Neural cell (in vitro differentiated cells): ENCODE measurements around the gene C2CD2. TPM values are rescaled to one million over a fixed set of nuclear protein-coding genes. Genes with fewer than 3 reads are reported as not detected.

Source experiments
- H2AFZ ChIP-seq: fragments of 200-600, 300-800 bp; sonication (generic), shearing (Covaris generic); 2 replicates; pipeline ENCODE4 v1.6.0; 2014; ENCODE audit warnings: low read depth, mild to moderate bottlenecking, antibody characterized with exemption, low read length, moderate library complexity
- H3F3A ChIP-seq: fragments of 200-600 bp; shearing (Covaris generic); 2 replicates; pipeline ENCODE4 v1.6.1; 2016; ENCODE audit warnings: mild to moderate bottlenecking, moderate library complexity, mixed read lengths, antibody characterized with exemption, low read length; ENCODE audit not compliant: insufficient read depth, poor library complexity, severe bottlenecking
- H3K27ac ChIP-seq: fragments of 200-600, 300-800 bp; sonication (generic), shearing (Covaris generic); 2 replicates; pipeline ENCODE4 v1.5.1; 2014; ENCODE audit warnings: mild to moderate bottlenecking, low read length, moderate library complexity
- H3K27me3 ChIP-seq: fragments of 300-800, 200-600 bp; sonication (generic), shearing (Covaris generic); 2 replicates; pipeline ENCODE4 v1.6.0; 2014; ENCODE audit warnings: mild to moderate bottlenecking, low read depth, low read length, moderate library complexity; ENCODE audit not compliant: insufficient read depth
- H3K36me3 ChIP-seq: fragments of 300-800, 200-600 bp; sonication (generic), shearing (Covaris generic); 2 replicates; pipeline ENCODE4 v1.5.1; 2014; ENCODE audit warnings: mild to moderate bottlenecking, antibody characterized with exemption, low read length, moderate library complexity; ENCODE audit not compliant: insufficient read depth
- H3K4me2 ChIP-seq: fragments of 300-800, 200-600 bp; sonication (generic), shearing (Covaris generic); 2 replicates; pipeline ENCODE4 v1.6.0; 2014; ENCODE audit warnings: mild to moderate bottlenecking, low read length
- H3K4me3 ChIP-seq: fragments of 300-800, 200-600 bp; sonication (generic), shearing (Covaris generic); 2 replicates; pipeline ENCODE4 v1.5.1; 2014; ENCODE audit warnings: mild to moderate bottlenecking, low read length, moderate library complexity
- H3K79me2 ChIP-seq: fragments of 200-600 bp; shearing (Covaris generic); replicated peaks from 2 replicates; pipeline ENCODE4 v1.6.0; 2014; ENCODE audit warnings: mild to moderate bottlenecking, low read length, moderate library complexity; ENCODE audit not compliant: insufficient read depth
- H3K9ac ChIP-seq: fragments of 300-800, 200-600 bp; sonication (generic), shearing (Covaris generic); 2 replicates; pipeline ENCODE4 v1.6.1; 2016; ENCODE audit warnings: mild to moderate bottlenecking, low read length, mixed read lengths
- H3K9me2 ChIP-seq: fragments of 200-600 bp; shearing (Covaris generic); 2 replicates; pipeline ENCODE4 v1.6.1; 2016; ENCODE audit warnings: mild to moderate bottlenecking, low read length, mixed read lengths; ENCODE audit not compliant: insufficient read depth
- H3K9me3 ChIP-seq: fragments of 200-600, 300-800 bp; sonication (generic), shearing (Covaris generic); 2 replicates; pipeline ENCODE4 v1.6.1; 2016; ENCODE audit warnings: mild to moderate bottlenecking, mixed run types, low read length, moderate library complexity, mixed read lengths
- H4K20me1 ChIP-seq: fragments of 200-600 bp; shearing (Covaris generic); 2 replicates; pipeline ENCODE4 v1.6.1; 2016; ENCODE audit warnings: mild to moderate bottlenecking, mixed run types; ENCODE audit not compliant: insufficient read depth
- EP300 ChIP-seq: fragments of 450-650 bp; conservative IDR thresholded peaks from 2 replicates; pipeline ENCODE4 v1.6.1; 2014; ENCODE audit warnings: antibody characterized with exemption, mild to moderate bottlenecking, moderate library complexity; ENCODE audit not compliant: poor library complexity, severe bottlenecking
- EZH2 ChIP-seq: fragments of 200-600, 300-800 bp; shearing (Covaris generic), sonication (generic); IDR thresholded peaks from 2 replicates; pipeline ENCODE4 v1.6.1; 2014; ENCODE audit warnings: antibody characterized with exemption, low read length, borderline replicate concordance, mild to moderate bottlenecking; ENCODE audit not compliant: insufficient read depth, poor library complexity, severe bottlenecking
- MXI1 ChIP-seq: fragments of 450-650 bp; conservative IDR thresholded peaks from 2 replicates; pipeline ENCODE4 v1.6.1; 2014; ENCODE audit warnings: antibody characterized with exemption, mild to moderate bottlenecking; ENCODE audit not compliant: poor library complexity, severe bottlenecking
- POLR2AphosphoS5 ChIP-seq: IDR thresholded peaks from 2 replicates; pipeline ENCODE4 v1.6.1; 2012
- RAD21 ChIP-seq: fragments of 450-650 bp; conservative IDR thresholded peaks from 2 replicates; pipeline ENCODE4 v1.6.1; 2014; ENCODE audit warnings: antibody characterized with exemption, mild to moderate bottlenecking, moderate library complexity
- SMC3 ChIP-seq: fragments of 450-650 bp; conservative IDR thresholded peaks from 2 replicates; pipeline ENCODE4 v1.6.1; 2014; ENCODE audit warnings: antibody characterized with exemption, mild to moderate bottlenecking, moderate library complexity; ENCODE audit not compliant: poor library complexity
- TAF1 ChIP-seq: IDR thresholded peaks from 2 replicates; pipeline ENCODE4 v1.6.1; 2012; ENCODE audit warnings: low read depth
- polyA plus RNA-seq: library from polyadenylated mRNA; depleted of rRNA; stranded (reverse); fragments of >200 nt; gene quantifications from 2 replicates; pipeline ENCODE4 v1.2.3, GENCODE V29; 2014
- TF ChIP-seq, protein P1 (sequence below): fragments of 450-650 bp; IDR thresholded peaks from 2 replicates; pipeline ENCODE4 v1.5.1; 2014; ENCODE audit warnings: antibody characterized with exemption, mild to moderate bottlenecking, moderate library complexity; ENCODE audit not compliant: poor library complexity, severe bottlenecking
- TF ChIP-seq, protein P2 (sequence below): IDR thresholded peaks from 2 replicates; pipeline ENCODE4 v1.6.1; 2012; ENCODE audit warnings: borderline replicate concordance

C2CD2 gene
- polyA plus RNA-seq, 1 donor from 2014 or later: 0.88 TPM

DNA sequence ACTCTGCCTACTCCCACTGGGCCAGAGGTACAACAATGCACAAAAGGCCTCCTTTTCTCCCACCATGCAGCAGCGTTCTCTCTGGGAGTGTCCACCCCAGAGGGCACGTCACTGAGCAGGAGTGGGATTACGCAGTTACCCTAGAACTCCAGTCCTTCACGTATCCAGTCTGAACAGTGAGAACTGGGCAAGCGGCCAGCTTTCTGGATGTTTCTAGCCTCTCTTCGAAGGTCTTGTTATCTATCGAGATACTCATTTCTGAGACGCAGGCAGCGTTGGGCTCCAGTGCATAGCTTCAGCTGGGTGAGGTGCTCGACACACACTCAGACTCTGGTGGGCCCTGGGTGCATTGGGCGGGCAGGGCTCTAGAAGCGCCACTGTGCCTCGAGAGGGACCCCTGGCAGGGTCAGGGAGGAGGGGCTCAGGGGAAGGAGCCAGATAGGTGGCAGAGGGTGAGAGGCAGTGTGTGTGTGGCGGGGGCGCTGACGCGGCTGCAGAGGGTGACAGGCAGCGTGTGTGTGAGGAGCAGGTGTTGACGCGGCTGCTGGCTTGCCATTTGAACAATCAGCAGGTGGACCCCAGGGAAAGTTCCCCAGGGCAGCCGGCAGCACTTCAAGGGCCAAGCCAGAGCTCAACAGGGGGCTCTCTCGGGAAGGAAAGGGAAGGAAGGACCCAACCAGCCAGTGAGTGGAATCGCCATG lies 102.6 kb downstream of the C2CD2 start:
- H3K4me3 ChIP-seq: no peak overlapping the region
- H4K20me1 ChIP-seq: no peaks in the 10 kb centered on the region
- no peaks in the 10 kb centered on the region for H3K9me2 ChIP-seq
- H3K4me2 ChIP-seq: no peak overlapping the region
- H3F3A ChIP-seq: no peaks in the 10 kb centered on the region
- no peak overlapping the region for H2AFZ ChIP-seq
- H3K36me3 ChIP-seq: no peaks in the 10 kb centered on the region
- no peak overlapping the region for H3K27ac ChIP-seq
- TF ChIP-seq EZH2: no peak
- TF ChIP-seq TAF1: no peak
- TF ChIP-seq, protein P1, sequence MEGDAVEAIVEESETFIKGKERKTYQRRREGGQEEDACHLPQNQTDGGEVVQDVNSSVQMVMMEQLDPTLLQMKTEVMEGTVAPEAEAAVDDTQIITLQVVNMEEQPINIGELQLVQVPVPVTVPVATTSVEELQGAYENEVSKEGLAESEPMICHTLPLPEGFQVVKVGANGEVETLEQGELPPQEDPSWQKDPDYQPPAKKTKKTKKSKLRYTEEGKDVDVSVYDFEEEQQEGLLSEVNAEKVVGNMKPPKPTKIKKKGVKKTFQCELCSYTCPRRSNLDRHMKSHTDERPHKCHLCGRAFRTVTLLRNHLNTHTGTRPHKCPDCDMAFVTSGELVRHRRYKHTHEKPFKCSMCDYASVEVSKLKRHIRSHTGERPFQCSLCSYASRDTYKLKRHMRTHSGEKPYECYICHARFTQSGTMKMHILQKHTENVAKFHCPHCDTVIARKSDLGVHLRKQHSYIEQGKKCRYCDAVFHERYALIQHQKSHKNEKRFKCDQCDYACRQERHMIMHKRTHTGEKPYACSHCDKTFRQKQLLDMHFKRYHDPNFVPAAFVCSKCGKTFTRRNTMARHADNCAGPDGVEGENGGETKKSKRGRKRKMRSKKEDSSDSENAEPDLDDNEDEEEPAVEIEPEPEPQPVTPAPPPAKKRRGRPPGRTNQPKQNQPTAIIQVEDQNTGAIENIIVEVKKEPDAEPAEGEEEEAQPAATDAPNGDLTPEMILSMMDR: no peak
- no peak for TF ChIP-seq RAD21
- no peak for TF ChIP-seq SMC3
- no peak for TF ChIP-seq EP300
- TF ChIP-seq MXI1: no peak
- TF ChIP-seq, protein P2, sequence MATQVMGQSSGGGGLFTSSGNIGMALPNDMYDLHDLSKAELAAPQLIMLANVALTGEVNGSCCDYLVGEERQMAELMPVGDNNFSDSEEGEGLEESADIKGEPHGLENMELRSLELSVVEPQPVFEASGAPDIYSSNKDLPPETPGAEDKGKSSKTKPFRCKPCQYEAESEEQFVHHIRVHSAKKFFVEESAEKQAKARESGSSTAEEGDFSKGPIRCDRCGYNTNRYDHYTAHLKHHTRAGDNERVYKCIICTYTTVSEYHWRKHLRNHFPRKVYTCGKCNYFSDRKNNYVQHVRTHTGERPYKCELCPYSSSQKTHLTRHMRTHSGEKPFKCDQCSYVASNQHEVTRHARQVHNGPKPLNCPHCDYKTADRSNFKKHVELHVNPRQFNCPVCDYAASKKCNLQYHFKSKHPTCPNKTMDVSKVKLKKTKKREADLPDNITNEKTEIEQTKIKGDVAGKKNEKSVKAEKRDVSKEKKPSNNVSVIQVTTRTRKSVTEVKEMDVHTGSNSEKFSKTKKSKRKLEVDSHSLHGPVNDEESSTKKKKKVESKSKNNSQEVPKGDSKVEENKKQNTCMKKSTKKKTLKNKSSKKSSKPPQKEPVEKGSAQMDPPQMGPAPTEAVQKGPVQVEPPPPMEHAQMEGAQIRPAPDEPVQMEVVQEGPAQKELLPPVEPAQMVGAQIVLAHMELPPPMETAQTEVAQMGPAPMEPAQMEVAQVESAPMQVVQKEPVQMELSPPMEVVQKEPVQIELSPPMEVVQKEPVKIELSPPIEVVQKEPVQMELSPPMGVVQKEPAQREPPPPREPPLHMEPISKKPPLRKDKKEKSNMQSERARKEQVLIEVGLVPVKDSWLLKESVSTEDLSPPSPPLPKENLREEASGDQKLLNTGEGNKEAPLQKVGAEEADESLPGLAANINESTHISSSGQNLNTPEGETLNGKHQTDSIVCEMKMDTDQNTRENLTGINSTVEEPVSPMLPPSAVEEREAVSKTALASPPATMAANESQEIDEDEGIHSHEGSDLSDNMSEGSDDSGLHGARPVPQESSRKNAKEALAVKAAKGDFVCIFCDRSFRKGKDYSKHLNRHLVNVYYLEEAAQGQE: no peak
- no peak for TF ChIP-seq POLR2AphosphoS5
- no peaks in the 10 kb centered on the region for H3K79me2 ChIP-seq
- no peak overlapping the region for H3K9ac ChIP-seq
- H3K9me3 ChIP-seq: no peaks in the 10 kb centered on the region
- H3K27me3 ChIP-seq: no peaks in the 10 kb centered on the region

DNA sequence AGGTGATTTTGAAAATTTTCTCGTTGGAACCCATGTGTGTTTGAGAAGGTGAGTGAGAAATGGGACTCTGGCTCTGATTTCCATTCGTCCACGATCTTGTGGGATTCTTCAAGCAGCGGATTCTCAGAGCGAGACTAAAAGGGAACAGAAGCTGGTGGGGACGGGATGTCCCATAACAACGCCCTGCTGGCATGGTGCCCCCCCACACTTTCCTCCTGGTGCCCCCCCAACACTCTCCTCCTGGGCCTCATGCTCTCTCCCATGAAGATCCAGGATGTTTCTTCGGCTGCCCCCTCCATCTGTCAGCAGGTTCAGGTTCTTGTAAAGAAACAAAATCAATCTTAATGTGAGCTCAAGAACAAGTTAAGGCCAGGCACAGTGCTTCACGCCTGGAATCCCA lies 103.7 kb downstream of the C2CD2 start:
- no peak overlapping the region for H3K9ac ChIP-seq
- H3K36me3 ChIP-seq: no peaks in the 10 kb centered on the region
- H3K27ac ChIP-seq: no peak overlapping the region
- no peak overlapping the region for H3K4me2 ChIP-seq
- H3K9me2 ChIP-seq: no peaks in the 10 kb centered on the region
- no peaks in the 10 kb centered on the region for H3F3A ChIP-seq
- no peaks in the 10 kb centered on the region for H3K9me3 ChIP-seq
- no peaks in the 10 kb centered on the region for H3K27me3 ChIP-seq
- H4K20me1 ChIP-seq: no peaks in the 10 kb centered on the region
- TF ChIP-seq SMC3 (no peak), EZH2 (no peak), RAD21 (no peak), MXI1 (no peak), POLR2AphosphoS5 (no peak), EP300 (no peak), TAF1 (no peak)
- TF ChIP-seq, protein P2: no peak
- TF ChIP-seq, protein P1: no peak
- H2AFZ ChIP-seq: no peak overlapping the region
- no peak overlapping the region for H3K4me3 ChIP-seq
- H3K79me2 ChIP-seq: no peaks in the 10 kb centered on the region
